NCI-H748 (cell line): Measurements from ENCODE around the gene HOXC6.

Experiments
- DNase-seq: peaks from one replicate; lab custom pipeline; 2025; ENCODE audit not compliant: unreplicated experiment; lab: John Stamatoyannopoulos, UW

Gene HOXC6

DNA sequence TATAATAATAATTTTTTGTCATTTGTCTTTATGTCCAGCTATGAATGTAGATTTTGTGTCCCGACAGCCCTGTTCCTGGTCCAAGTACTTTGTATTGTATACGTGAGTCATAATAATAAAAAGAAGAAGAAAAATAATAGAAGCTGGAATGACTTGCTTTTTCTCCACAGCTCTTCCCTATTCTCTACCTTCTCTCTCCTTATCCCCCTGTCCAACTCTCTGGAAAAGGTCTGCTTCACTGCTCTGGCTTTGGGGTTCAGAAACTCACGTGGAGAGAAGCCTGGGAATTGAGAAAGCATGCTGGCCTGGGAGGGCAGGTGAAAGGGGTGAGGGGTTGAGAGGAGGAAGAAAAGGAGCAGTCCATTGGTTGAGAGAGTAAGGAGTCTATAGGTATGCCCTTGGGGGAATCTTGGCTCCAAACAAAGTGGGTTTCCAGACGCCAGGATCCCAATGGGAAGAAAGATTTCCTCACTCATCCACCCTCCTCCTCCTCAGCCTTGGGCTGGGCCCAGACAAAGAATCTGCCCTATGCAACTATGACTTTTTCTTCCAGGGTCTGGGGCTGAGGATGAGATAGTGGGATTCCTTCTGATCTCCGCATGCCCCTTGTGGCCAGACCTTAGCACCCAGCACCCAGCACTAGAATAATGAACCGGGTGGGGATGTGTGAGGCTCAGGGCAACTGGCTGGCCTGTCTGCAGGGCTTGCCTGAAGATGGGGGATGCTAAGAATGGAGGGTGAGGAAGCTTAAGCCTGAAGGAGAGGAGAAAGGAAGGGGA lies 15.4 kb upstream of the HOXC6 start:
- DNase-seq = no peak

- no peak for DNase-seq
These were observed 13.7 kb upstream of the HOXC6 start for GRCh38 chr12:54014377-54015017.

- no peak for DNase-seq
These were observed 13.0 kb upstream of the HOXC6 start for GRCh38 chr12:54015018-54015931.

DNA sequence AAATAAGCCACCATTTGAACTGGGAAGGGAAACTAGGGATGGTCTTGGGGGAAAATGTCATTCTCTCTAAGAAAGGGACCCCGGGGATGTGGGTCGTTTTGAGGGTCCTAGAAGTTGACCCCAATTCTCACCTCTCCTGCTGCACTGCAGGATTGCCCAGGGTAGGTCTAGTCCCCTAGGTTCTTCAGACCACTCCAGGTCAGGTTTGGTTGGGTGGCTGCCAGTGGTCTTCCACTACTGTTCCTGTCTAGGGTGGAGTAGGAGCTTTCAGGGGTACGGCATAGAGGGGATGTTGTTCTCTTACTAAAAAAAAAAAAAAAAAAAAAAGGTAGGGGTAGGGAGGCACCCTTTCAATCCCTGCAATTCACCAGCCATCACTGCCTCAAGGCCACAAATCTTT lies 12.2 kb upstream of the HOXC6 start:
- DNase-seq = no peak

GRCh38 chr12:54016478-54016964 lies 11.7 kb upstream of the HOXC6 start:
- DNase-seq = peak; percentile 88

GRCh38 chr12:54017027-54017788 lies 11.0 kb upstream of the HOXC6 start:
- DNase-seq = peak; percentile 93

- peak; percentile 98 for DNase-seq
These were observed 10.3 kb upstream of the HOXC6 start for GRCh38 chr12:54017878-54018467.

DNA sequence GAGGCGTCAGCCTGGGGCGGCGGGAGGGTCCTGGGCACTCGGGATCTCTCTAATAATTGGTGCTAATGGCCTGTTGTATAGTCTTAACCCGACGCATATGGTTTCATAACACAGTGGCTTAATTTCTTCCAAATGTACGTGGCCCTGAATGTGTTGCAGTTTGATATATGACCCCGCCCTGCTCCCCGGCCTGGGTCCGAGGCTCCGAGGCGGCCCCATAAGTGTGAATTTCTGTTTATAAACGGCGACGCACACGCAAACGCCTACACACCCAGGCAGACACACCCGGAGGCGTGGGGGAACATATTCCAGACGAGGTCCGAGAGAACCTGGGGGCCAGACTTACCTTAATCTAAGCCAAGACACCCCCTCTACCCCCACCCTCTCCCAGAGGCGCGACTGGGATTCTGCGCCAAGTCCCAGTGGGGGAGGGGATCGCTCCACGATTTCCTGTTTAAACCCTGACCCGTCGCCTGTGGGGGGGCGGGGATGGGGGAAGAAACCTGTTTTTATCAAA lies 9.7 kb upstream of the HOXC6 start:
- DNase-seq = peak; percentile 46

GRCh38 chr12:54019091-54019811 lies 9.0 kb upstream of the HOXC6 start:
- DNase-seq = no peak

DNA sequence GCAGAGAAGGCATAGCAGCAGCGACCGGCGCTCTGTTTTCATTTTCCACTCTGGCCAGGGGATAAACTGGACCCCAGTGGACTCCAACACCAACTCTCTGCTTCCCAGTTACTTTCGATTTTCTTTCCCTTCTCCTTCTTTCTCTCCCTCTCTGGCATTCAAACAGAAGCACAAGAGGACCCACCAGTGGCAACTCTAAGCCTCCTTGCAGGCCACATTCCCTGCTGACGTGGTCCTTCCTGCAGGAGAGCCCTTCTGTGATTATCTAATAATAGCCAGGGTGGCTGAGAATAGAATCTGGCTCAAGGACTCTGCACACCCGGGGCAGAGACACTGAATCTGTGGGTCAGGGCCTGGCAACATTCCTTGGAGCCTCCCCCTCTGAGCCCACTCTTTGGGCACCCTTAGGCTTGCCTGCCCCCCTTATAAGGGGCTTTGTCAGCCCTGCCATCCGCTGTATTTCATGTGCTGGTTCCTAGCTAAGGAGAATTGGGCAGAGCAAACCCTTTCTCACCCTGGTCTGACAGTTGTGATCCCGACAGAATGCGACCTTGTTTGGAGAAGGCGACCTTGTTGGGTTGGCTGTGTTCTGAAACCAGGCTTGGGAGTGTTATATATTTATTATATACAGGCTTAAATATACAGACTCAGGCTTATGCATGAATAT lies 8.2 kb upstream of the HOXC6 start:
- no peak for DNase-seq

GRCh38 chr12:54020591-54021405 lies 7.4 kb upstream of the HOXC6 start:
- no peak for DNase-seq

- no peak for DNase-seq
These were observed 6.7 kb upstream of the HOXC6 start for GRCh38 chr12:54021432-54022013.

- no peak for DNase-seq
These were observed 5.0 kb upstream of the HOXC6 start for GRCh38 chr12:54022960-54023884.

- no peak for DNase-seq
These were observed 4.1 kb upstream of the HOXC6 start for GRCh38 chr12:54024127-54024526.

- DNase-seq = no peak
These were observed 3.5 kb upstream of the HOXC6 start for GRCh38 chr12:54024581-54025305.
